Spleen (tissue), 11 donors: ENCODE results near the gene UQCRC1. TPM values are rescaled to one million over a fixed set of nuclear protein-coding genes. Genes with fewer than 3 reads are reported as not detected.

Source experiments
- DNase-seq: peaks from one replicate; pipeline ENCODE4 v3.0.0-alpha.2; 2020
- H3K27ac ChIP-seq, 8 donors: fragments of 200-600 bp; sonication (generic) in 7 of 8; 1 replicate in 4 of 8; 2 replicates in 4 of 8; pipeline versions ENCODE4 v1.5.0 to v1.8.0; 2016 to 2021; ENCODE audit warnings: inconsistent platforms in 4 of 8, mild to moderate bottlenecking in 4 of 8, moderate library complexity in 1 of 8
- H3K27me3 ChIP-seq, 7 donors: fragments of 200-600 bp; sonication (generic) in 6 of 7; replicated peaks in 1 of 7; 1 replicate in 4 of 7; 2 replicates in 3 of 7; pipeline versions ENCODE4 v1.5.0 to v1.8.0; 2016 to 2021; ENCODE audit warnings: inconsistent platforms in 3 of 7, mild to moderate bottlenecking in 1 of 7
- H3K36me3 ChIP-seq, 6 donors: fragments of 200-600 bp; sonication (generic) in 5 of 6; 1 replicate in 4 of 6; 2 replicates in 2 of 6; pipeline versions ENCODE4 v1.5.0 to v1.8.0; 2016 to 2021; ENCODE audit warnings: inconsistent platforms in 2 of 6
- H3K4me1 ChIP-seq, 6 donors: fragments of 200-600 bp; sonication (generic) in 5 of 6; 1 replicate in 3 of 6; 2 replicates in 3 of 6; pipeline versions ENCODE4 v1.5.0 to v1.8.0; 2016 to 2021; ENCODE audit warnings: inconsistent platforms in 3 of 6
- H3K4me3 ChIP-seq, 8 donors: fragments of 200-600 bp; sonication (generic) in 7 of 8; 1 replicate in 4 of 8; 2 replicates in 4 of 8; pipeline versions ENCODE4 v1.5.0 to v1.8.0; 2016 to 2021; ENCODE audit warnings: inconsistent platforms in 4 of 8, mild to moderate bottlenecking in 4 of 8, moderate library complexity in 2 of 8
- H3K9me3 ChIP-seq, 8 donors: fragments of 200-600 bp; sonication (generic) in 7 of 8; 1 replicate in 4 of 8; 2 replicates in 4 of 8; pipeline versions ENCODE4 v1.5.0 to v1.8.0; 2016 to 2021; ENCODE audit warnings: inconsistent platforms in 4 of 8
- POLR2A ChIP-seq, 3 donors: fragments of 450-650 bp; IDR thresholded peaks; one replicate each; pipeline ENCODE4 v1.5.1; 2017; ENCODE audit warnings: antibody characterized with exemption in 3 of 3, mild to moderate bottlenecking in 1 of 3
- POLR2AphosphoS5 ChIP-seq, 3 donors: sonication (generic); formaldehyde crosslinking; IDR thresholded peaks; one replicate each; pipeline ENCODE4 v1.5.1; 2017; ENCODE audit warnings: antibody characterized with exemption in 3 of 3
- WGBS, 5 donors: extraction: QIAGEN DNeasy Blood & Tissue Kit in 3 of 5; methylation state at CpG; one replicate each; pipeline versions ENCODE4 v1.1.5 to v1.1.7; 2013 to 2018; 5-methylcytosine and 5-hydroxymethylcytosine counted together
- intact Hi-C: fragments of 100-400 bp; cut with DNase I; formaldehyde crosslinking; loops from one replicate; pipeline ENCODE4 v1.15.0; 2023; ENCODE audit warnings: low total_unique reads
- polyA plus RNA-seq, 3 donors: library from polyadenylated mRNA; stranded (reverse); fragments of 200-250 nt; gene quantifications; one replicate each; pipeline ENCODE4 v1.2.1, GENCODE V29; 2013
- total RNA-seq, 7 donors: library from RNA; depleted of rRNA in 3 of 7; stranded (reverse); fragments of >200 nt in 3 of 7; fragmentation: NEBNext Ultra II Directional in 4 of 7; extraction: Animal tissue kit (Norgen Biotek cat#: 25700) in 4 of 7; gene quantifications; one replicate each; pipeline versions ENCODE4 v1.1.0 to v1.2.1, GENCODE V29; 2016 to 2021
- TF ChIP-seq, protein P1 (sequence below), 11 experiments: fragments of 200-600 bp in 7 of 11; fragments of 450-650 bp in 4 of 11; sonication (generic) in 4 of 11; IDR thresholded peaks in 8 of 11; conservative IDR thresholded peaks in 3 of 11; 1 replicate in 7 of 11; 2 replicates in 4 of 11; pipeline versions ENCODE4 v1.4.0 to v1.8.0; 2016 to 2021; ENCODE audit warnings: antibody characterized with exemption in 11 of 11, inconsistent platforms in 4 of 11, mild to moderate bottlenecking in 1 of 11
- donor health status: healthy with polysubstance abuse.
- donor health status: DM: no; HTN: no; CAD: no; lungs with moderate emphysema.
- donor health status: DM: no; HTN: no; CAD: no.
- donor health status: Bipolar disorder and iron deficiency.
- donor health status: healthy.
- donor health status: DM: no; HTN: no; CAD: no.
- donor health status: DM: yes; HTN: yes; CAD: no.

UQCRC1 gene
- total and polyA plus RNA-seq, 10 donors: 88.6 to 222 (median 128) TPM

DNA sequence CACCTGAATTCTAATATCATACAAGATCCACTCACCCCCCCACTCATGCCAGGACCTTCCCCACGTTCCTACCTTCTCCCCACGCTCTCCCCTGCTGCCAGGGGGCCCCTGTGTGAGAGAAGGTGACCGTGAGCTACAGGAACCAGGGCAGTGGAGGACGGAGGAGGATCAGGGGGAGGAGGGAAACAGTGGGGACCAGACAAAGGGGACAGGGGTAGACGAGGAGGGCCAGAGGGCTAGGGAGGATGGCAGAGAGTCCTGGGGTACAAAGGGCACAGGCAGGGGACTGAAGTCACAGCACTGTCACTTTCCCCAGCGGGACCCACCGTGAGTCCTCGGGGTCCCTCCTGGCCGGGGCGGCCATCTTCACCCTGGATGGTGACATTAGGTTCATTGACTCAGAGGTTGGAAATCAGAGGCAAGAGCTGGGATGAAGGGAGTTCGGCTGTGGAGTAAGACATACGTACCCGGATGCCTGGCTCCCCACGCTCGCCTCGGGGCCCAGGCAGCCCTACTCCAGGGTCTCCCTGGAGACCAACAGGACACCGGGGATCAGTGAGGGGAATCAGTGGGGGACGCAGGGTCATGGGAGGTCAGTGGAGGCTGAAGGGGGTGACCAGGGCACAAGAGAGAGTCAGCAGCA, 39.5 kb downstream of the UQCRC1 start:
- TF ChIP-seq, protein P1, sequence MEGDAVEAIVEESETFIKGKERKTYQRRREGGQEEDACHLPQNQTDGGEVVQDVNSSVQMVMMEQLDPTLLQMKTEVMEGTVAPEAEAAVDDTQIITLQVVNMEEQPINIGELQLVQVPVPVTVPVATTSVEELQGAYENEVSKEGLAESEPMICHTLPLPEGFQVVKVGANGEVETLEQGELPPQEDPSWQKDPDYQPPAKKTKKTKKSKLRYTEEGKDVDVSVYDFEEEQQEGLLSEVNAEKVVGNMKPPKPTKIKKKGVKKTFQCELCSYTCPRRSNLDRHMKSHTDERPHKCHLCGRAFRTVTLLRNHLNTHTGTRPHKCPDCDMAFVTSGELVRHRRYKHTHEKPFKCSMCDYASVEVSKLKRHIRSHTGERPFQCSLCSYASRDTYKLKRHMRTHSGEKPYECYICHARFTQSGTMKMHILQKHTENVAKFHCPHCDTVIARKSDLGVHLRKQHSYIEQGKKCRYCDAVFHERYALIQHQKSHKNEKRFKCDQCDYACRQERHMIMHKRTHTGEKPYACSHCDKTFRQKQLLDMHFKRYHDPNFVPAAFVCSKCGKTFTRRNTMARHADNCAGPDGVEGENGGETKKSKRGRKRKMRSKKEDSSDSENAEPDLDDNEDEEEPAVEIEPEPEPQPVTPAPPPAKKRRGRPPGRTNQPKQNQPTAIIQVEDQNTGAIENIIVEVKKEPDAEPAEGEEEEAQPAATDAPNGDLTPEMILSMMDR (IDR thresholded peaks at IDR 0.05 in 8 of 11, conservative IDR thresholded peaks at IDR 0.05 in 3 of 11): no peak
- no peak for TF ChIP-seq POLR2AphosphoS5 (IDR thresholded peaks at IDR 0.05)
- TF ChIP-seq POLR2A (IDR thresholded peaks at IDR 0.05): no peak
- peaks cover 0 to 14% (median 0%) of the 10 kb centered on the region in 6 donors for H3K4me1 ChIP-seq
- H3K9me3 ChIP-seq: no peaks in the 10 kb centered on the region
- no peaks in the 10 kb centered on the region for H3K36me3 ChIP-seq
- DNase-seq: no peak
- WGBS, 5 donors: 79 to 90% (median 88%) methylated on average over 11 to 18 of the region's 18 CpGs
- H3K27ac ChIP-seq: no peak overlapping the region
- intact Hi-C loops: no loop called here
- H3K27me3 ChIP-seq: no peaks in the 10 kb centered on the region
- no peak overlapping the region for H3K4me3 ChIP-seq

DNA sequence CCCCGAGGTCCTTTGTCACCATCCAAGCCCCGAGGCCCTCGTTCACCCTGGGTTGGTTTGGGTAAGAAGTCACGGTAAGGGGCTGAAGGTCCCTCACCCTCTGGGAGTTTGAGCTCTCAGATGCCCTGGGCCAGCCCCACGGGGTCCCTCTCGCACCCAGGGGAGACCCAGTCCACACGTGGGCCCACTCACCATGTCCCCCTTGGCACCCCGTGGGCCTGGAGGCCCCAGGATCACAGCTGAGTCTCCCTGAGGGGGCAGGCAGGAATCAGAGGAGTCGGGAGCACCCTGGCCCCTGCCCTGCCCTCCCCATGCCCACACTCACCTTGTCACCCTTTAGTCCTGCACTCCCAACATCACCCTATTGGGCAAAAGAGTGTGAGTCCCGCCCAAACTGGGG, 40.0 kb downstream of the UQCRC1 start:
- no peak for DNase-seq
- Histone ChIP-seq H3K36me3 (no peaks in the 10 kb centered on the region), H3K27ac (no peak overlapping the region), H3K27me3 (no peaks in the 10 kb centered on the region), H3K9me3 (no peaks in the 10 kb centered on the region), H3K4me3 (no peak overlapping the region), H3K4me1 (peaks cover 0 to 17% (median under 1%) of the 10 kb centered on the region in 6 donors)
- 76 to 91% (median 87%) methylated on average over 7 to 10 of the region's 10 CpGs for WGBS, 5 donors
- TF ChIP-seq, protein P1 (IDR thresholded peaks at IDR 0.05 in 8 of 11, conservative IDR thresholded peaks at IDR 0.05 in 3 of 11): no peak
- no peak for TF ChIP-seq POLR2AphosphoS5 (IDR thresholded peaks at IDR 0.05)
- TF ChIP-seq POLR2A (IDR thresholded peaks at IDR 0.05): no peak
- intact Hi-C loops: no loop called here

DNA sequence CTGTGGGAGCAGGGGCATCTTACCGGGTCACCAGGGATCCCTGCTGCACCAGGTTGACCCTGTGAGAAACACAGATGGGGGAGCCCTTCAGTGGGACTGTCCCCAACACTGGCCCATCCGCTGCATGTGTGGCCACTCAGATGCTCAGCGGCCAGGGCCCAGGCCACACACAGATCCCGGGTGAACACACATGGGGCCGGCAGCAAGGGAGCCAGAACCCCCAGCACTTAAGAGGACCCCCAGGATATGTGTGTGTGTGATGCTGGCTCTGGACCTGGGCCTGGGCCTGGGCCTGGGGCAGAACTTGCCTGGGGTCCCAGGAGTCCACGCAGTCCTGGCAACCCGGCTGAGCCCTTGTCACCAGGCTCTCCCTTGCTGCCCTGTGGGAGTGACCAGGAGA, 41.0 kb downstream of the UQCRC1 start:
- 89 to 97% (median 93%) methylated on average over 6 to 7 of the region's 7 CpGs; no CpG with 5 or more reads in 1 of the 5 donors for WGBS, 5 donors
- H3K36me3 ChIP-seq: no peaks in the 10 kb centered on the region
- H3K27me3 ChIP-seq: no peaks in the 10 kb centered on the region
- peaks cover 0 to 26% (median 5%) of the 10 kb centered on the region in 6 donors for H3K4me1 ChIP-seq
- intact Hi-C loops: no loop called here
- TF ChIP-seq, protein P1 (IDR thresholded peaks at IDR 0.05 in 8 of 11, conservative IDR thresholded peaks at IDR 0.05 in 3 of 11): no peak
- TF ChIP-seq POLR2AphosphoS5 (IDR thresholded peaks at IDR 0.05) (no peak), POLR2A (IDR thresholded peaks at IDR 0.05) (no peak)
- no peak overlapping the region for H3K4me3 ChIP-seq
- no peak overlapping the region for H3K27ac ChIP-seq
- DNase-seq: no peak
- no peaks in the 10 kb centered on the region for H3K9me3 ChIP-seq

DNA sequence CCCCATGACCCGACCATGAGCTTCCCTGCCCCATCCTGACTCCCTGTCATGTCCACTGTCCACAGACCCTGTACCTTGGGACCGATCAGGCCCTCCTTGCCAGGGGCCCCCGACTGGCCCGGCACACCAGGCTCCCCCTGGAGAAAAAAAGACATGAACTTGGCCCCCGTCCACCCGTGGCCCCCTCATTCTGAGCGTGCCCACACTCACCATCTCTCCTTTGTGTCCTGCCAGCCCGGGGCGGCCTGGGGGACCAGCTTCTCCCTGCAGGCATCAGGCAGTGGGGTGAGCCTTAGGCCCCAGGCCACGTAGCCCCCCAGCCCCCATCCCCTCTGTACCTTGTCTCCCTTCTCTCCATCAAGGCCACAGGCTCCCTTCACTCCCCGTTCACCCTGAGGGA, 41.9 kb downstream of the UQCRC1 start:
- no peak for DNase-seq
- no peaks in the 10 kb centered on the region for H3K36me3 ChIP-seq
- H3K9me3 ChIP-seq: no peaks in the 10 kb centered on the region
- intact Hi-C loops: no loop called here
- H3K27ac ChIP-seq: no peak overlapping the region
- H3K4me3 ChIP-seq: no peak overlapping the region
- TF ChIP-seq, protein P1 (IDR thresholded peaks at IDR 0.05 in 8 of 11, conservative IDR thresholded peaks at IDR 0.05 in 3 of 11): no peak
- TF ChIP-seq POLR2AphosphoS5 (IDR thresholded peaks at IDR 0.05) (no peak), POLR2A (IDR thresholded peaks at IDR 0.05) (no peak)
- H3K4me1 ChIP-seq: peaks cover 0 to 32% (median 5%) of the 10 kb centered on the region in 6 donors
- 84 to 92% (median 86%) methylated on average over 11 of the region's 11 CpGs for WGBS, 5 donors
- no peaks in the 10 kb centered on the region for H3K27me3 ChIP-seq
